Fibroblast of pulmonary artery (primary cell): ENCODE data around the gene LHFPL3.

Source experiments
- DNase-seq: peaks from one replicate; pipeline ENCODE4 v3.0.0-alpha.2; 2010; ENCODE audit warnings: low read depth
- H3K4me3 ChIP-seq: replicated peaks from 2 replicates; pipeline ENCODE4 v1.5.1; 2011; ENCODE audit warnings: low read depth, mild to moderate bottlenecking, control low read depth, low read length, moderate library complexity
- CTCF ChIP-seq: IDR thresholded peaks from 2 replicates; pipeline ENCODE4 v1.5.1; 2011; ENCODE audit warnings: mild to moderate bottlenecking, control low read depth, low read length, inconsistent platforms; ENCODE audit errors: missing control alignments

LHFPL3 gene

GRCh38 chr7:104761892-104762291, 433.5 kb downstream of the LHFPL3 start:
- no peak for DNase-seq
- TF ChIP-seq CTCF, result no peak
- H3K4me3 ChIP-seq, result no peak overlapping the region

GRCh38 chr7:104767113-104767512, 438.7 kb downstream of the LHFPL3 start:
- TF ChIP-seq CTCF, result no peak
- no peak for DNase-seq
- H3K4me3 ChIP-seq, result no peak overlapping the region

GRCh38 chr7:104767826-104768536, 439.6 kb downstream of the LHFPL3 start:
- no peak for TF ChIP-seq CTCF
- no peak overlapping the region for H3K4me3 ChIP-seq
- DNase-seq, result no peak

GRCh38 chr7:104772405-104773345, 444.3 kb downstream of the LHFPL3 start:
- DNase-seq, result no peak
- no peak overlapping the region for H3K4me3 ChIP-seq
- TF ChIP-seq CTCF, result no peak

- no peak for DNase-seq
- no peak for TF ChIP-seq CTCF
Observed at GRCh38 chr7:104773796-104774195, 445.4 kb downstream of the LHFPL3 start.

GRCh38 chr7:104775531-104775930, 447.1 kb downstream of the LHFPL3 start:
- DNase-seq, result no peak
- no peak overlapping the region for H3K4me3 ChIP-seq
- no peak for TF ChIP-seq CTCF

More at GRCh38 chr7:104773796-104774195, 445.4 kb downstream of the LHFPL3 start:
- no peak overlapping the region for H3K4me3 ChIP-seq
